A549 treated with RU486 at 1 μM for 4 hours (cell line): ENCODE results near the gene RAB6B. TPM values are rescaled to one million over a fixed set of nuclear protein-coding genes. Genes with fewer than 3 reads are reported as not detected.

Source experiments
- total RNA-seq: library from RNA; stranded (reverse); fragments of 200-300 nt; extraction: Qiagen RNA extraction; gene quantifications from 5 replicates; pipeline ENCODE4 v1.2.3, GENCODE V29; 2022; ENCODE audit warnings: low read depth

Gene RAB6B
- 0.91 to 2.8 TPM (median 2.2 TPM) in 5 replicates for total RNA-seq

DNA sequence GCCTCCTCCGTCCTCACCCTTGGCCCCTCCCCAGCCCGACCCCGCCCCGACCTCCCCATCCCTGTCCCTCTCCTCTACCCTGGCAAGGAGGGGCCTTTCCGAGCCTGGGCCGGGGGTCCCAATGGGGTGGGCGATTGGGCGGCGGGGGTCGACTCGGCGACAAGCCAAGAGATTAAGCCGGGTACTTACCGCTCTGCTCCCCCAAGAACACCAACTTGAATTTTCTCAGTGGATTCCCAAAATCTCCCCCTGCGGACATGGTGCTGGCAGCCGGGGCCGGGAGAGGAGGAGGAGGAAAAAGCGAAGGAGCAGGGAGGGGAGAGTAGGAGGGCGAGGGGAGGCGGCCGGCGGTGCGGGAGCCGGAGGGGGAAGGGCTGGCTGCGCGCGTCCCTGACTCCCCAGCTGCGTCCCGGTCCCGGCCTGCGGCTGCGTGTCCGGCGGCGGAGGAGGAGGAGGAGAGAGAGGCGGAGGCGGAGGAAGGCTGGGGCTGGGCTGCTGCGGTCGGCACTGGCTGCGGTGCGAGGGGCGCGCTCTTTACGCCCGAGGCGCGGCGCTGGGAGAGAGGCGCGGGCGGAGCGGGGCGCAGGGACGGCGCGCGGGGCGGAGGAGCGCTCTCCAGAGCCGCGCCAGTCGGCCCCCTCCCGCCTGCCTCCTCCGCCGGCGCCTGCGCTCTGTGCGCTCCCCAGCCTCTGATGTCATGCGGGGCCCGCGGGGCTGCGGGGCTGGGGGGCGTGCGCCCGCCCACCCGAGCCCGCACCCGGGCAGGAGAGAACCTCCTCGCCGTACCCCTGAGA is at the start of gene RAB6B:
TSS of gene RAB6B (minus strand) at position 675 of the 794 bp plus-strand sequence. CDS start at position 259, 416 bp downstream.

DNA sequence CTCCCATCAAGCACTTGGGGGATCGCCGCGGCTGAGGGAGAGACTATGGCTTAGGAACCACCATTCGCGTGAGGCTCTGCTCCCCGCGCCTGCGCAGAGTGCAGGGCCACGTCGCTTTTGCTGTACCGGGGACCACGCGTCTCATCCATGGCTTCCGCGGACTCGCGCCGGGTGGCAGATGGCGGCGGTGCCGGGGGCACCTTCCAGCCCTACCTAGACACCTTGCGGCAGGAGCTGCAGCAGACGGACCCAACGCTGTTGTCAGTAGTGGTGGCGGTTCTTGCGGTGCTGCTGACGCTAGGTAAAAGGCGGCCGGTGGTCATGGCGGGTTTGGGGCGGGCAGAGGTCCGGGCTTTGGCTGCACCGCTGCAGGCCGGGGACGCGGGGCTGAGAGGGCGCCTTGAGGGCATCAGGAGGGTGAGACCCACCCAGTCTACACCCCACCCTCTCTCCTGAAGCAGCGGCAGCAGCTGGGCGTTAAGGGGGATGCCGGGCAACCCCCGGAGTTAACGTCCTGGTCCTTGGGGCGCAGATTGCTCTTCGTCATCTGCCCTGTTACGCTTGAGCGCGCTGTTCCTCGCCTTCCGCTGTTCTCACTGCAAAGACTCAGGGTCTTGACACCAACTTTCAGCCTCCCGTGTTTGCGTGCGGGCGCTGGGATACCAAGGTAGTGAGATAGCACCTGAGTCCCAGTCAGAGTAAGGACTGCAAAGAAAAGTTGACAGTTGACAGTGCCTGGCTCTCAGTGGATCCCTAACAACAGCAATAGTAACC is 89.8 kb downstream of the RAB6B start, which contains the start of gene SRPRB:
TSS of gene SRPRB (plus strand) at position 114 of the 774 bp plus-strand sequence. CDS start at position 148, 34 bp downstream.

Other genes with a start within 250 kb of the RAB6B start
- 21.5 to 30.3 TPM (median 26.7 TPM) in 5 replicates for gene TOPBP1, start 233.9 kb downstream of the RAB6B start, total RNA-seq
- 0.46 to 5.4 TPM (median 1.3 TPM) in 5 replicates for gene TF, start 149.5 kb downstream of the RAB6B start, total RNA-seq
- 56.7 to 71.7 TPM (median 62.8 TPM) in 5 replicates for gene SRPRB, start 90.1 kb downstream of the RAB6B start, total RNA-seq
- gene SLCO2A1, start 134.0 kb upstream of the RAB6B start, total RNA-seq: 0.06 to 0.10 TPM in 2 of 5 replicates, not detected in the others